Stimulated activated CD8-positive, alpha-beta memory T cell treated with anti-CD3 and anti-CD28 coated beads, Interleukin-4, amount 100 ng/mL, for 1 hour (primary cell): ENCODE measurements around the gene CNMD.

Experiments
- DNase-seq, 2 donors: peaks; one replicate each; pipeline ENCODE4 v3.0.0-alpha.2; 2020; ENCODE audit warnings: low read depth in 2 of 2, low spot score in 1 of 2

CNMD gene

GRCh38 chr13:52739468-52740071 lies at the start of gene CNMD:
TSS of gene CNMD (minus strand) at chr13:52739820. CDS start at chr13:52739701, 119 bp downstream.
- no peak for DNase-seq

- no peak for DNase-seq
These were observed 48.4 kb upstream of the CNMD start for GRCh38 chr13:52788011-52788410.

- no peak for DNase-seq
These were observed 47.6 kb upstream of the CNMD start for GRCh38 chr13:52787235-52787634.

- no peak for DNase-seq
These were observed 47.1 kb upstream of the CNMD start for GRCh38 chr13:52786766-52787165.

- no peak for DNase-seq
These were observed 46.1 kb upstream of the CNMD start for GRCh38 chr13:52785739-52786138.

- no peak for DNase-seq
These were observed 45.1 kb upstream of the CNMD start for GRCh38 chr13:52784591-52785340.

GRCh38 chr13:52783943-52784342 lies 44.3 kb upstream of the CNMD start:
- DNase-seq: no peak

GRCh38 chr13:52782471-52783448 lies 43.1 kb upstream of the CNMD start:
- no peak for DNase-seq

GRCh38 chr13:52780611-52781010 lies 41.0 kb upstream of the CNMD start:
- no peak for DNase-seq

GRCh38 chr13:52780092-52780491 lies 40.5 kb upstream of the CNMD start:
- DNase-seq: no peak

GRCh38 chr13:52779103-52779502 lies 39.5 kb upstream of the CNMD start:
- no peak for DNase-seq

GRCh38 chr13:52776726-52777125 lies 37.1 kb upstream of the CNMD start:
- no peak for DNase-seq

- DNase-seq: no peak
These were observed 35.9 kb upstream of the CNMD start for GRCh38 chr13:52775511-52775910.

GRCh38 chr13:52767949-52768516 lies 28.4 kb upstream of the CNMD start:
- no peak for DNase-seq

GRCh38 chr13:52765611-52766390 lies 26.2 kb upstream of the CNMD start:
- no peak for DNase-seq

- no peak for DNase-seq
These were observed 20.5 kb upstream of the CNMD start for GRCh38 chr13:52760077-52760476.

- no peak for DNase-seq
These were observed 18.5 kb upstream of the CNMD start for GRCh38 chr13:52758114-52758513.

GRCh38 chr13:52751196-52751595 lies 11.6 kb upstream of the CNMD start:
- no peak for DNase-seq

GRCh38 chr13:52750713-52751112 lies 11.1 kb upstream of the CNMD start:
- DNase-seq: no peak

- DNase-seq: no peak
These were observed 9.8 kb upstream of the CNMD start for GRCh38 chr13:52749419-52749818.

GRCh38 chr13:52746141-52746540 lies 6.5 kb upstream of the CNMD start:
- no peak for DNase-seq
